NB4 (cell line): ENCODE measurements around the gene FOSL2.

ENCODE experiments used
- DNase-seq: peaks from one replicate; pipeline ENCODE4 v3.0.0; 2010; ENCODE audit warnings: low read depth
- H3K4me3 ChIP-seq: one replicate; pipeline ENCODE4 v1.5.1; 2011; ENCODE audit warnings: mild to moderate bottlenecking, low read depth, low read length, moderate library complexity
- MYC ChIP-seq: IDR thresholded peaks from 2 replicates; pipeline ENCODE4 v1.6.1; 2011; ENCODE audit warnings: low read depth, low read length
- POLR2A ChIP-seq: IDR thresholded peaks from 2 replicates; pipeline ENCODE4 v1.6.1; 2011; ENCODE audit warnings: mild to moderate bottlenecking; ENCODE audit not compliant: insufficient read length; ENCODE audit errors: extremely low read depth
- TF ChIP-seq, protein P1 (sequence below): IDR thresholded peaks from one replicate; pipeline ENCODE4 v1.5.1; 2012; ENCODE audit warnings: low read depth, low read length
- TF ChIP-seq, protein P2 (sequence below): IDR thresholded peaks from 2 replicates; pipeline ENCODE4 v1.6.1; 2011; ENCODE audit warnings: low read depth, low read length

Gene FOSL2

GRCh38 chr2:28355521-28356094 lies 37.0 kb upstream of the FOSL2 start:
- no peak for DNase-seq
- no peak overlapping the region for H3K4me3 ChIP-seq
- no peak for TF ChIP-seq POLR2A
- TF ChIP-seq, protein P1, sequence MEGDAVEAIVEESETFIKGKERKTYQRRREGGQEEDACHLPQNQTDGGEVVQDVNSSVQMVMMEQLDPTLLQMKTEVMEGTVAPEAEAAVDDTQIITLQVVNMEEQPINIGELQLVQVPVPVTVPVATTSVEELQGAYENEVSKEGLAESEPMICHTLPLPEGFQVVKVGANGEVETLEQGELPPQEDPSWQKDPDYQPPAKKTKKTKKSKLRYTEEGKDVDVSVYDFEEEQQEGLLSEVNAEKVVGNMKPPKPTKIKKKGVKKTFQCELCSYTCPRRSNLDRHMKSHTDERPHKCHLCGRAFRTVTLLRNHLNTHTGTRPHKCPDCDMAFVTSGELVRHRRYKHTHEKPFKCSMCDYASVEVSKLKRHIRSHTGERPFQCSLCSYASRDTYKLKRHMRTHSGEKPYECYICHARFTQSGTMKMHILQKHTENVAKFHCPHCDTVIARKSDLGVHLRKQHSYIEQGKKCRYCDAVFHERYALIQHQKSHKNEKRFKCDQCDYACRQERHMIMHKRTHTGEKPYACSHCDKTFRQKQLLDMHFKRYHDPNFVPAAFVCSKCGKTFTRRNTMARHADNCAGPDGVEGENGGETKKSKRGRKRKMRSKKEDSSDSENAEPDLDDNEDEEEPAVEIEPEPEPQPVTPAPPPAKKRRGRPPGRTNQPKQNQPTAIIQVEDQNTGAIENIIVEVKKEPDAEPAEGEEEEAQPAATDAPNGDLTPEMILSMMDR: no peak
- TF ChIP-seq, protein P2, sequence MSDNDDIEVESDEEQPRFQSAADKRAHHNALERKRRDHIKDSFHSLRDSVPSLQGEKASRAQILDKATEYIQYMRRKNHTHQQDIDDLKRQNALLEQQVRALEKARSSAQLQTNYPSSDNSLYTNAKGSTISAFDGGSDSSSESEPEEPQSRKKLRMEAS: no peak
- no peak for TF ChIP-seq MYC

GRCh38 chr2:28356095-28356911 lies 36.4 kb upstream of the FOSL2 start:
- DNase-seq: peak; percentile 45
- TF ChIP-seq, protein P2: no peak
- TF ChIP-seq MYC: no peak
- no peak for TF ChIP-seq POLR2A
- TF ChIP-seq, protein P1: no peak

GRCh38 chr2:28357055-28357454 lies 35.6 kb upstream of the FOSL2 start:
- no peak overlapping the region for H3K4me3 ChIP-seq
- DNase-seq: no peak
- no peak for TF ChIP-seq POLR2A
- TF ChIP-seq MYC: no peak
- TF ChIP-seq, protein P2: no peak
- TF ChIP-seq, protein P1: no peak

More at GRCh38 chr2:28356095-28356911, 36.4 kb upstream of the FOSL2 start:
- no peak overlapping the region for H3K4me3 ChIP-seq

DNA sequence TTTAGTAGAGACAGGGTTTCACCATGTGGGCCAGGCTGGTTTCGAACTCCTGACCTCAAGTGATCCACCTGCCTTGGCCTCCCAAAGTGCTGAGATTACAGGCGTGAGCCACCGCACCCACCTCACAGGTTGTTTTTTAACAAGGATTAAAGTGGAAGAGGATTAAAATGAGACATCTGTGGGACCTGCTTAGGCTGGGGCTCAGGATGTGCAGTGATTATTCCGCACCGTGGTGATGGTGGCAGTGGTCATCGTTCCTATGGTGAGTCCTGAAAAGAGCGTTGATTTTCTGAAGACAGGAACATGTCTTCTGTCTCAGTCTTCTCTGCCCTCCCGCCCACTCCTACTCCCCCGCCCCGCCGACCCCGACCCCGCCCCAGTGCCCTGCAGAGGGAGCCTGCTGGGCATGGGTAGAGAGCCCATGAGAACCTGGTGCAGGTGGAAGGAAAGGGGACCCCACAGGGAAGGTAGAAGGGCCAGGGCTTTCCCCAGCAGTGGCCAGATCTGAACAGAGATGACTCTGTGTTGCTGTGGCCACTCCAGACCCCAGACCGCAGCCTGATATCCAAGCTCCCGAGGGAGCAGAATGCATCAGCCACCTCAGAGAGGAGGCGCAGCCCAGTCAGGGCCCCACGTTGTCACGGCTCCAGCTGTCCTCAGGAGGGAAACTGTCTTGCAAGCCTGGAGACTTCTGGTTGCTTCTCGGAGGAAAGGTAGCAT lies 34.5 kb upstream of the FOSL2 start:
- peak; percentile 85 for DNase-seq
- H3K4me3 ChIP-seq: no peak overlapping the region

GRCh38 chr2:28358668-28359201 lies 33.9 kb upstream of the FOSL2 start:
- DNase-seq: no peak
- H3K4me3 ChIP-seq: no peak overlapping the region
- TF ChIP-seq, protein P2: no peak
- TF ChIP-seq MYC (no peak), POLR2A (no peak)
- TF ChIP-seq, protein P1: no peak

More for the DNA sequence above, 34.5 kb upstream of the FOSL2 start:
- TF ChIP-seq POLR2A: no peak
- no peak for TF ChIP-seq MYC
- TF ChIP-seq, protein P2: no peak
- TF ChIP-seq, protein P1: no peak
